Endothelial cell (in vitro differentiated cells): Measurements from ENCODE around the gene ATP8A2. TPM values are rescaled to one million over a fixed set of nuclear protein-coding genes. Genes with fewer than 3 reads are reported as not detected.

Experiments used
- DNase-seq: peaks from one replicate; pipeline ENCODE4 v3.0.0; 2021; ENCODE audit warnings: low spot score
- H3K27ac Mint-ChIP-seq: one replicate; pipeline ENCODE4 v1.8.0; 2021; ENCODE audit warnings: mixed read lengths, inconsistent platforms; ENCODE audit not compliant: unreplicated experiment
- H3K27me3 Mint-ChIP-seq: one replicate; pipeline ENCODE4 v1.8.0; 2021; ENCODE audit warnings: mild to moderate bottlenecking, moderate library complexity, mixed read lengths, inconsistent platforms; ENCODE audit not compliant: unreplicated experiment
- H3K36me3 Mint-ChIP-seq: one replicate; pipeline ENCODE4 v1.8.0; 2021; ENCODE audit warnings: mild to moderate bottlenecking, low read depth, mixed read lengths, inconsistent platforms; ENCODE audit not compliant: unreplicated experiment
- H3K4me1 Mint-ChIP-seq: one replicate; pipeline ENCODE4 v1.8.0; 2021; ENCODE audit warnings: mild to moderate bottlenecking, mixed read lengths, inconsistent platforms; ENCODE audit not compliant: unreplicated experiment
- H3K4me3 Mint-ChIP-seq: one replicate; pipeline ENCODE4 v1.8.0; 2021; ENCODE audit warnings: mild to moderate bottlenecking, mixed read lengths, inconsistent platforms; ENCODE audit not compliant: unreplicated experiment
- H3K9me3 Mint-ChIP-seq: one replicate; pipeline ENCODE4 v1.8.0; 2021; ENCODE audit warnings: mixed read lengths, inconsistent platforms; ENCODE audit not compliant: unreplicated experiment
- CTCF ChIP-seq: fragments of 200-600 bp; sonication (generic); IDR thresholded peaks from one replicate; pipeline ENCODE4 v1.5.0; 2021; ENCODE audit warnings: antibody characterized with exemption; ENCODE audit not compliant: unreplicated experiment
- long read RNA-seq: library from polyadenylated mRNA; unstranded; transcript quantifications from one replicate; pipeline ENCODE4 v2.0.0, GENCODE V29; 2020; ENCODE audit not compliant: unreplicated experiment
- total RNA-seq: library from RNA; stranded (reverse); fragmentation: NEBNext Ultra II Directional; extraction: Animal tissue kit (Norgen Biotek cat#: 25700); gene quantifications from one replicate; pipeline ENCODE4 v1.2.1, GENCODE V29; 2021; ENCODE audit not compliant: unreplicated experiment

Gene ATP8A2
- total RNA-seq: 2.1 TPM
- long read RNA-seq, partial matches to known transcripts: 0 of 4 reads
- long read RNA-seq, other reads (novel, unspliced or antisense): 4 of 4 reads

- peak within 1 kb of the TSS; percentile 92 for H3K4me3 Mint-ChIP-seq
- H3K4me1 Mint-ChIP-seq: peaks cover 10% of the 10 kb centered on the region
- H3K36me3 Mint-ChIP-seq: peaks cover 7% of the 10 kb centered on the region
- H3K27ac Mint-ChIP-seq: peak within 1 kb of the TSS; percentile 24
- peaks cover 20% of the 10 kb centered on the region for H3K27me3 Mint-ChIP-seq
- TF ChIP-seq CTCF: no peak
- H3K9me3 Mint-ChIP-seq: no peaks in the 10 kb centered on the region
- DNase-seq: peak; percentile 23
Observed at GRCh38 chr13:25371875-25372283, at the start of gene ATP8A2. ATP8A2 (plus strand) TSS chr13:25371974; CDS start chr13:25372213, 239 bp downstream.

GRCh38 chr13:25324100-25324499 is 47.7 kb upstream of the ATP8A2 start:
- Mint-ChIP-seq H3K4me3 (no peak overlapping the region), H3K9me3 (no peaks in the 10 kb centered on the region), H3K27me3 (no peaks in the 10 kb centered on the region), H3K27ac (no peak overlapping the region), H3K4me1 (no peaks in the 10 kb centered on the region), H3K36me3 (no peaks in the 10 kb centered on the region)
- no peak for DNase-seq
- no peak for TF ChIP-seq CTCF

GRCh38 chr13:25329706-25330105 is 42.1 kb upstream of the ATP8A2 start:
- Mint-ChIP-seq H3K27ac (no peak overlapping the region), H3K4me3 (no peak overlapping the region), H3K36me3 (peaks cover 15% of the 10 kb centered on the region), H3K4me1 (no peaks in the 10 kb centered on the region), H3K9me3 (no peaks in the 10 kb centered on the region), H3K27me3 (no peaks in the 10 kb centered on the region)
- no peak for TF ChIP-seq CTCF
- no peak for DNase-seq

- no peaks in the 10 kb centered on the region for H3K9me3 Mint-ChIP-seq
- H3K27me3 Mint-ChIP-seq: no peaks in the 10 kb centered on the region
- no peak overlapping the region for H3K27ac Mint-ChIP-seq
- DNase-seq: no peak
- no peaks in the 10 kb centered on the region for H3K4me1 Mint-ChIP-seq
- TF ChIP-seq CTCF: no peak
- no peak overlapping the region for H3K4me3 Mint-ChIP-seq
- H3K36me3 Mint-ChIP-seq: peaks cover 15% of the 10 kb centered on the region
Observed at GRCh38 chr13:25330541-25330940, 41.2 kb upstream of the ATP8A2 start.

GRCh38 chr13:25335856-25336255 is 35.9 kb upstream of the ATP8A2 start:
- H3K36me3 Mint-ChIP-seq: peaks cover 6% of the 10 kb centered on the region

More at GRCh38 chr13:25335856-25336255, 35.9 kb upstream of the ATP8A2 start:
- TF ChIP-seq CTCF: no peak
- no peak overlapping the region for H3K4me3 Mint-ChIP-seq
- no peaks in the 10 kb centered on the region for H3K9me3 Mint-ChIP-seq
- H3K27me3 Mint-ChIP-seq: no peaks in the 10 kb centered on the region
- DNase-seq: no peak
- H3K4me1 Mint-ChIP-seq: no peaks in the 10 kb centered on the region
- H3K27ac Mint-ChIP-seq: no peak overlapping the region
